ENCODE data around the gene FCSK.
A peak's percentile ranks its signal among the peaks of the same experiment; 100 is the strongest.

FCSK gene

DNA sequence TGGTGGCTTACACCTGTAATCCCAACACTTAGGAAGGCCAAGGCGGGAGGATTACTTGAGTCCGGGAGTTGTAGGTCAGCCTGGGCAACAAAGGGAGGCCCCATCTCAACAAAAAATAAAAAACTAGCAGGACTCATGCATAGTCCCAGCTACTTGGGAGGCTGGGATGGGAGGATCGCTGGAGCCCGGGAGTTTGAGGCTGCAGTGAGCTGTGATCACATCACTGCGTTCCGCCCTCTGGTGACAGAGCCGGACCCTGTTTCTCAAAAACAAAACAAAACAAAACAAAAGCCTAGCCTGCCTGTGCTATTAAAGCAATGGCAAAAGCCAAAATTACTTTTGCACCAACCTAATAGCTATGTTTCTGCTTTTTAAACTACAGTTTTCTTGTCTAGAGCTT is 1.5 kb downstream of the FCSK start:
- no peak for DNase-seq (ENCODE audit: low read depth)

DNA sequence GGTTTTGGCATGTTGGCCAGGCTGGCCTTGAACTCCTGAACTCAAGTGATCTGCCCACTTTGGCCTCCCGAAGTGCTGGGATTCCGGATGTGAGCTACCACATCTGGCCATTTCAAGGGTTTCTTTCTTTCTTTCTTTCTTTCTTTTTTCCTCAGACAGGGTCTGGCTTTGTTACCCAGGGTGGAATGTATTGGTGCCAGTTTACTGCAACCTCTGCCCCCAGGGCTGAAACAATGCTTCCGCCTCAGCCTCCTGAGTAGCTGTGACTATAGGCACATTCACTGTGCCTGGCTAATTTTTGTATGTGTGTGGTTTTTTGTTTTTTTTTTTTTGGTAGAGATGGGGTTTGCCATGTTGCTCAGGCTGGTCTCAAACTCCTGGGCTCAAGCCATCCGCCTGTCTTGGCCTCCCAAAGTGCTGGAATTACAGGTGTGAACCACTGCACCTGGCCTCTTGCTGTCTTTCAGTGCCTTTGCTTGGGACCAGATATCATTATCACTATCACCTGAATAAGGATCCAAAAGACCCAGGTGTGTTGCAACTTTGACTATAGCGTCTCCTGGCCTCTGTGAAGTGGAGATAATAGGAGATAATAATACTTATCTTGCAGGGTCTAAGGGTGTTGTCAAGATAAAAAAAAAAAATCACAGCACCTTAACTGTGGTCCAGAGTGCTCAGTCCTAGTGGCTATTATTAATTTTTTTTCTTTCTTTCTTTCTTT is 3.2 kb downstream of the FCSK start:
- DNase-seq (ENCODE audit: low read depth) = no peak

DNA sequence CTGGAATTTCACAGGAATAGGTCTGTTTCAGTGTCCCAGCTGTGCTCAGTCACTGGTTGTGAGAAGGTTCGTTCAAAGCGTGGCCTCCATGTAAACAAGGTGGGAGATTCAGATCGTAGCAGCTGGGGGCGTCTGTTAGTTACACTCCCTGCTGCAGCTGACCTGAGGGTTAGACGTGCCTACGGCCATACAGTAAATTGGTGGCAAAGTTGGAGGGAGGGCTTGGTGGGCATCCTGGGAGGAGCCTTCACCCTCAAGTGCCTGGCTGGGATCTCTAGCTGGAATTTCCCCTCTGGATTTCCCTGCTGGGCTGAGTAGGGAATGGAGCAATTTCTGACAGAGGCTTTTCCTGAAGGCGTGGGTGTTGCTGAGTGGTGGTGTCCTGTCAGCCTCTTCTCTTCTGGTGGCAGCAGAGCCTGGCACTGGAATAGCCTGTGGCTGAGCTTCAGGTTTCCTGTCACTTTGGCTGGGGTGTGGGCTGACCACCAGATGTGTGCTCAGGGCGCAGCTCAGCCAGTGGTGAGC is 6.4 kb downstream of the FCSK start:
- DNase-seq (ENCODE audit: low read depth) = no peak

DNA sequence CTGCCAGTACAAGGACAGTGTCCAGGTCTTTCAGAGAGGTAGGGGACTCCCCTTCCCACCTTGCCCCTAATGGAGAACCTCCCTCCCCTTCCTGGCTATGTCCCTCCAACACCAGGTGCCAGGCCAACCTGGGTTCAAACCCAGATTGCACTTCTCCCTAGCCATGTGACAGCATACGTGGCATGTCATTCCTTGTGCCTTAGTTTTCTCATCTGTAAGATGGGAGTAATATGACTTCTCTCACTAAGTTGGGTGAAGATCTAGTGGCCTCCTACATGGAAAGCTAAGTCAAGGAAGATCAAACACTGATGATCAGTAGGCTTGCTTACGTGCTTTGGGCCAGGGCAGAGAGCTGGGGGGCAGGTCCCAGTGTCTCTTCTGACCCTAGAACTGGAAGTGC is 8.8 kb downstream of the FCSK start:
- no peak for DNase-seq (ENCODE audit: low read depth)

DNA sequence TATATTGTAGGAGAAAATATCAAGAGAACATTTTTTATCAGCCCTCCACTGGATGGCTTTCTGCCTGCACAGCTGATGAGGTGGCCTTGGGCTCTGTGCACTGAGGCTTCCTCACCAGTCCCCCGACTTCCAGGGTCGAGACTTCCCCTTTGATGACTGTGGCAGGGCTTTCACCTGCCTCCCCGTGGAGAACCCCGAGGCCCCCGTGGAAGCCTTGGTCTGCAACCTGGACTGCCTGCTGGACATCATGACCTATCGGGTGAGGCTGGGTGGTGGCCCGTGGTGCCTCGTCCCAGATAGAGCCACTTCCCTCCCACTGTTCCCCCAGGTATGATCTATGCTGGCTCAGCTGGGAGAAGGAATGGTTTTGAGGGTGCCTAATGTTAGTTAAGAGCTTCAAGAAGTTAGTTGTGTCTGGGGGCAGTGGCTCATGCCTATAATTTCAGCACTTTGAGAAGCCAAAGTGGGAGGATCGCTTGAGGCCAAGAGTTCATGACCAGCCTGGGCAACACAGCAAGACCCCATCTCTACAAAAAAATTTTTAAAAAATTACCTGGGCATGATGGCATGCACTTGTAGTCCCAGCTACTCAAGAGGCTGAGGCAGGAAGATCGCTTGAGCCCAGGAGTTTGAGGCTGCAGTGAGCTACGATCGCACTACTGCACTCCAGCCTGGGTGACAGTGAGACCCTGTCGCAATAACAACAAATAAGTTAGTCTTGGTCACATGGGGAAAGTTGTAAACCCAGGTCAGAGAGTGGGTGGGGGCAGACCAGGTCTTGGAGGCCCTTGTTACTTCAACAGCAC is 11.8 kb downstream of the FCSK start:
- no peak for DNase-seq (ENCODE audit: low read depth)

DNA sequence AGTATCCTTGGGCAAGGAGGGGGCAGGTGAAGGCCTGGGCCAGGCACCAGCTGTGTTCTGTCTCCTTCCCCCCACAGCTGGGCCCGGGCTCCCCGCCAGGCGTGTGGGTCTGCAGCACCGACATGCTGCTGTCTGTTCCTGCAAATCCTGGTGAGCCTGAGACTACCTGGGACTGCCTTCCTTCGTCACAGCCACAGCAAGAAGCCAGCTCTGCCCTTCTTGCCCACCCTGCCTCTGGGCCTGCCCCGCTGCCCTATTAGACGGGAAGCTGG is 12.3 kb downstream of the FCSK start:
- no peak for DNase-seq (ENCODE audit: low read depth)

DNA sequence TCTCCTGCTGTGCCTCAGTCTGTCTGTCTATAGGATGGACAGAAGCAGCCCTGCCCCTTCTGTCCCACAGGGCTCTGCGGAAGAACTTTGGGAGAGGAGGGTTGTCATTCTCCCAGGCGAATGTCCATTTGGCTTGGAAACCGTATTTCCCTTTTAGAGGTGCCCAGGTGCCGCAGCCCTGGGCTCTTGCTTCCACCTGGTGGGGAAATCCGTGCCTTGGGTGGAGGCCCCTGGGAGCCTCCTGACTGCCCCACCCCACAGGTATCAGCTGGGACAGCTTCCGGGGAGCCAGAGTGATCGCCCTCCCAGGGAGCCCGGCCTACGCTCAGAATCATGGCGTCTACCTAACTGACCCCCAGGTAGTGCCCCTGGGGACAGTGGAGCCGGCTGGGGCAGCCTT is 12.7 kb downstream of the FCSK start:
- no peak for DNase-seq (ENCODE audit: low read depth)

DNA sequence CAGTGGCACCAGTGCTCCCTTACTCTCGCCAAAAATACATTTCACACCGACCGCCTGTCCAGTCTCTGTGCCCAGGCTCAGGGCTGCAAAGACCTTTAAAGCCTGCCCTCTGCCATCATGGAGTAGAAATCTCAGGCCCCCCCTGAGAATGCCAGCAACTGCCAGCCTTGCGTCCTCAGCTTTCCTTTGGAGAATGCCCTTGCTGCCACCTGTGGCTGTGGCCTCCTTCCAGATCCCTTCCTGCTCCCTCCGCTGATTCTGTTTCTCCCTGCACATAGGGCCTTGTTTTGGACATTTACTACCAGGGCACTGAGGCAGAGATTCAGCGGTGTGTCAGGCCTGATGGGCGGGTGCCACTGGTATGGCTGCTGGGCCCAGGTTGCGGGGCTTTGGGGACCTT is 13.2 kb downstream of the FCSK start:
- no peak for DNase-seq (ENCODE audit: low read depth)

DNA sequence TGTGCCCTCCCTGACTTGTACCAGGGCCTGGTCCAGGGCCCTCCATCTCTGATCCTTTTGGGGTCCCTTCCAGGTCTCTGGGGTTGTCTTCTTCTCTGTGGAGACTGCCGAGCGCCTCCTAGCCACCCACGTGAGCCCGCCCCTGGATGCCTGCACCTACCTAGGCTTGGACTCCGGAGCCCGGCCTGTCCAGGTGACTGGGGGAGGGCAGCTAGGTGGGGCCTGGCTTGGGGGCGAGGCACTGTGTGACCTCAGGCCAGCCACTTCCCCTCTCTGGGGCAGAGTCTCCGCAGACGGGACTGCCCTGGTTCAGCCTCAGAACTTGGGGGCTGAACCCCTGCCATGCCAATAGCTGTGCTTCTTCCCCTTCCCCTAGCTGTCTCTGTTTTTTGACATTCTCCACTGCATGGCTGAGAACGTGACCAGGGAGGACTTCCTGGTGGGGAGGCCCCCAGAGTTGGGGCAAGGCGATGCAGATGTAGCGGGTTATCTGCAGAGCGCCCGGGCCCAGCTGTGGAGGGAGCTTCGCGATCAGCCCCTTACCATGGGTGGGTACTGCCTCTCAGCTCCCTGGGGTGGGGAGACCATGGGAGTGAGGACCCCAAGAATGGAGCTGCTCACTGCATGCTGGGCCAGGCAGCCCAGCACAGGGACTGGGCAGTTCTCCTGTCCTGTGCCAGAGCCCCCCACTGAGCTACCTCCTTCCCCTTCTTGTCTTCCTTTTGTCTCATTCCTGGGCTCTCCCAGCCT is 14.6 kb downstream of the FCSK start:
- DNase-seq (ENCODE audit: low read depth) = no peak

DNA sequence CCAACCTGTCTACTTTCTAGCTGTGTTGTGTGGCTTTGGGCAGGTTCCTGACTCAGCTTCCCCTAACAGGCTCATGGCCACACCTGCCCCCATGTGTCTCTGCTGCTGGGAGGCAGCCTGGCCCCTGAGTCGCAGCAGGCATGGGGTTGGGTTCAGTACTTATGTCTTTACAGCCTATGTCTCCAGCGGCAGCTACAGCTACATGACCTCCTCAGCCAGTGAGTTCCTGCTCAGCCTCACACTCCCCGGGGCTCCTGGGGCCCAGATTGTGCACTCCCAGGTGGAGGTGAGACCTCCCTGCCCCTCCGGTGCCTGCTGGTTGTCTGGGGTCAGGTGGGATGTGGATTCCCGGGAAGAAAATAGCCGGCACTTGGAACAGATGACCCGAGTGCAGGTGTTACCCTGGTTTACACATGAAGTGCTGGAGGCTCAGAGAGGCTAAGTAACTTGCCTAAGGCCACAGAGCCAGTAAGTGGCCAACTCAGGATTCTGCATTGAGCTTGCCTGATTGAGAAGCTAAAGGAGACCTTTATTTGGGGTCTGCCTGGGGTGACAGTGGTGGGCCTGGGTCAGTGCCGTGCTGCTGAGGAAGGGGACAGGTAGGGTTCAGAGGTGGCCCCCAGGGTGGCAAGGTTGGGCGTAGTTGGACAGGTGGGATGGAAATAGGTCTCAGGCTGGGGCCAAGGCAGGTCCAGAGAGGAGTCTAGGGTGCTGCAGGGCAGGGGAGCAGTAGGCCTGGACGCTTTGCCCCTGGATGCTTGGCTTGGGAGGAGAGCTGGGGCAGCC is 15.9 kb downstream of the FCSK start:
- no peak for DNase-seq (ENCODE audit: low read depth)

DNA sequence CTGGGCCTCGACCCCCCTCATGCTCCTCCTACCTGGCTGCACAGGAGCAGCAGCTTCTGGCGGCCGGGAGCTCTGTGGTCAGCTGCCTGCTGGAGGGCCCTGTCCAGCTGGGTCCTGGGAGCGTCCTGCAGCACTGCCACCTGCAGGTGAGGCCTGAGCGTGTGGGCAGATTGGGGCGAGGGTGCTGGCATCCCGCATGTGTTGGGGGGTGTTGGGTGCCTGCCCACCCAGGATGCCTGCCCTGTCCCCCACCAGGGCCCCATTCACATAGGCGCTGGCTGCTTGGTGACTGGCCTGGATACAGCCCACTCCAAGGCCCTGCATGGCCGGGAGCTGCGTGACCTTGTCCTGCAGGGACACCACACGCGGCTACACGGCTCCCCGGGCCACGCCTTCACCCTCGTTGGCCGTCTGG is 16.5 kb downstream of the FCSK start:
- peak; percentile 41 for DNase-seq (ENCODE audit: low read depth)

DNA sequence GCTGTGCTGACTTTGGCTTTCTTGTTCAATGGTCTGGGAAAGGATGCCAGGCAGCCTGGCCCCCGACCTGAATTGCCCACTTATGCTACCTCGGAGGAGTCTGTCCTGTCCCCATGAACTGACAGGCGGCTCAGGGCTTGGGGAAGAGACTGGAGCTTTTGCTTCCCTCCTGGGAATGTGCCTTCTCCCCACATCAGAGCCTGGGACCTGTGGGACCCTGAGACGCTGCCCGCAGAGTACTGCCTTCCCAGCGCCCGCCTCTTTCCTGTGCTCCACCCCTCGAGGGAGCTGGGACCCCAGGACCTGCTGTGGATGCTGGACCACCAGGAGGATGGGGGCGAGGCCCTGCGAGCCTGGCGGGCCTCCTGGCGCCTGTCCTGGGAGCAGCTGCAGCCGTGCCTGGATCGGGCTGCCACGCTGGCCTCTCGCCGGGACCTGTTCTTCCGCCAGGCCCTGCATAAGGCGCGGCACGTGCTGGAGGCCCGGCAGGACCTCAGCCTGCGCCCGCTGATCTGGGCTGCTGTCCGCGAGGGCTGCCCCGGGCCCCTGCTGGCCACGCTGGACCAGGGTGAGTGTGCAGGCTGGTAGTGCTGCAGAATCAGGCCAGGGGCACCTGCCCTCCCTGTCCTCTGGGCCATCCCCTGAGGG is 18.5 kb downstream of the FCSK start:
- DNase-seq (ENCODE audit: low read depth) = no peak

DNA sequence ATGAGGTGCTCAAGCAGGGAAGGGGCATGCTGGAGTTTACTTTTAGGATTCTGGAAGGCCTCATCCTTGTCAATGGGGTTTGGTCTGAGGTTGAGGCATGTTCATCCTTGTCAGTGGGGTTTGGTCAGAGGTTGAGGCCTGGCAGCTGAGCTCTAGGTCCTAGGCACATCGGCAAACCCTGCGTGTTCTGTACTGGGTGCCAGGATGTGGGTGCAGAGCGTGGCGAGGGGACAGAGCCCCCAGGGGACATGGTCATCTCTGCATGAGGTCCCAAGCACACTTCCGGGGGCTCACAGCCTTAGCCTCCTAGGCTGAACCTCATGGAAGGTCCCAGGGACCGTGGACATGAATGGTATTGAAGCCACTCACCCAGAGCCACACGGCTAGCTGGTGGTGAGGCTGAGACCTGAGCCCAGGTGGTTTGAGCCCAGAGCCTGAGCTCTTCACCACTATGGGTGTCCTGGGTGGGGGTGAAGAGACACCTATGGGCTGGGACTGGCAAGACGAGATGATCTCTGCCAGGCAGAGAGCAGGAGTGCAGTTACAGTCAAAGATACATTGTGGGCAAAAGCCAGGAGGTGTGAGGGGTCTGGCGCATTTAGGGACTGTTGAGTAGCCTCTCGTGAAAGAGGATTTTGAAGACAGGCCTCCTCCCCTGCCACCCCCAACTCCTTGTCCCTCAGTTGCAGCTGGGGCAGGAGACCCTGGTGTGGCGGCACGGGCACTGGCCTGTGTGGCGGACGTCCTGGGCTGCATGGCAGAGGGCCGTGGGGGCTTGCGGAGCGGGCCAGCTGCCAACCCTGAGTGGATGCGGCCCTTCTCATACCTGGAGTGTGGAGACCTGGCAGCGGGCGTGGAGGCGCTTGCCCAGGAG is 19.3 kb downstream of the FCSK start:
- DNase-seq (ENCODE audit: low read depth) = no peak

DNA sequence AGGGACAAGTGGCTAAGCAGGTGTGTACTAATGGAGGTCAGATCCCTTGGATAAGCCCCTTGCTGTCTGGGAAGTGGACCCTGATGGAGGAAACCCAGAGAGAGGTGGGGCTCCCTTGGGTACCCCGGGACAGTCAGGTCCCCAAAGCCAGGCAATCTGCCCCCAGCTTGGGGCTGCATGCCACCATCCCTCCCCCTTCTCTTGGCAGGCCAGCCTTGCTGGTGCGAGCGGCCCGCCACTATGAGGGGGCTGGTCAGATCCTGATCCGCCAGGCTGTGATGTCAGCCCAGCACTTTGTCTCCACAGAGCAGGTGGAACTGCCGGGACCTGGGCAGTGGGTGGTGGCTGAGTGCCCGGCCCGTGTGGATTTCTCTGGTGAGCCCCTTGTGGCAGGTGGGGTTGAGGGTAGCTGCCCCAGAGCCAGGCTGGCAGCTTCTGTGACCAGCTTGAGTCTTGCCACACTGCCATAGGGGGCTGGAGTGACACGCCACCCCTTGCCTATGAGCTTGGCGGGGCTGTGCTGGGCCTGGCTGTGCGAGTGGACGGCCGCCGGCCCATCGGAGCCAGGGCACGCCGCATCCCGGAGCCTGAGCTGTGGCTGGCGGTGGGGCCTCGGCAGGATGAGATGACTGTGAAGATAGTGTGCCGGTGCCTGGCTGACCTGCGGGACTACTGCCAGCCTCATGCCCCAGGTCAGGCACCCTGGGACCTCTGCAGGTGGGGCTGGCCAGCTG is 20.1 kb downstream of the FCSK start:
- no peak for DNase-seq (ENCODE audit: low read depth)

DNA sequence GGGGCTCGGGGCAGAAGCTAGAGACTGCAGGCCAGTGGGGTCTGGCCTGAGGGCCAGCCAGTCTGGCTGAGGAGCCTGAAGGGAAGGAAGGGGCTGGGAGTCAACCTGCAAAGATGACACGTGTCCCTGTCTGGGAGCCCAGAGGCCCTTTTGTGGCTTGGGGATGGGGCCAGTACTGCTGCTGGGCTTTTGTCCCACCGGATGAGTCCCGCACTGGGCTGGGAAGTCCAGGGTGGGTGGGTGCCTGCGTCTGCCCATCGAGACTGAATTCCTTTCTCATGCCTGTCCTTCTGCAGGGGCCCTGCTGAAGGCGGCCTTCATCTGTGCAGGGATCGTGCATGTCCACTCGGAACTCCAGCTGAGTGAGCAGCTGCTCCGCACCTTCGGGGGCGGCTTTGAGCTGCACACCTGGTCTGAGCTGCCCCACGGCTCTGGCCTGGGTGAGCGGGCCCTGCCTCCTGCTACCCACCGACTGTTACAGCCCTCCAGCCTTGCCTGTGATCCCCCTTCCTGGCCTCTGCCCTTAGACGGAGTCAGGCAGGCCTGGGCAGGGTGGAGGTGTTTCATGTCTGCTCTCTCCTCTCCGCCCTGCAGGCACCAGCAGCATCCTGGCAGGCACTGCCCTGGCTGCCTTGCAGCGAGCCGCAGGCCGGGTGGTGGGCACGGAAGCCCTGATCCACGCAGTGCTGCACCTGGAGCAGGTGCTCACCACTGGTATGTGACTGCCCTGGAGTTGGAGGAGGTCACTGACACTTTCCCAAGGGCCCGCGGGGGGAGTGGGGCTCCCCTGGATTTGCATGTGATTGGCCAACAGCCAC is 20.9 kb downstream of the FCSK start:
- no peak for DNase-seq (ENCODE audit: low read depth)

DNA sequence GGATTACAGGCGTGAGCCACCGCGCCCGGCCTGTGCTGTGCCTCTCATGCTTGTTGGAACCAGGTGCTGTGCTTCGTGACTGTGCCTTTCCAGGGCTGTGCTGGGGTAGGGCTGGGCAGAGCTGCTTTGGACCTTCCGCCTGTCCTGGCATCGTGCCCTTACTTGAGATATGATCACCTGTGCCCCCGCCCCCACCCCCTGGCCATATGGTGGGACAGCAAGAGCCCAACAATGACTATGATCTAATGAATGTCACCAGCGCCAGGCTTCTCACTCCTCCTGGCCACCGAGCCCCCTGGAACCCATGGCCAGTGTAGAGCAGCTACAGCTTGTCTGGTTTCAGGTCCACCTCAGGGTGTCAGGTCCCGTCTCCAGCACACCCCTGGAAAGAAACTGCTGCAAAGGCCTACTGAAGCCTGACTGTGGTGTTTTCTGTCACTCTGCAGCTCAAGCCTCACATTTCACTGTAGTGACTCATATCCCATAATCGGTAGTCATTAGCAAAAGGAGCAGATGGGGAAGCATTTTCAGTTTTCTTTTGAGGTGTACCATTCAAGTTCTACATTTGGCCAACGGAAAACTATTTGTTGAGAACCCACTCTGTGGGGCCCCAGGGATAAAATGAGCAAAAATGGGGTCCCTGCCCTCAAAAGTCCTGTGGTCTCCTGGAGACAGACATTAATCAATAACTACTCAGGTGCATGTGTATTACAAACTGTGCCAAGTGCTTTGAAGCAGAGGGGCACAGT is 22.1 kb downstream of the FCSK start:
- DNase-seq (ENCODE audit: low read depth) = peak; percentile 81

DNA sequence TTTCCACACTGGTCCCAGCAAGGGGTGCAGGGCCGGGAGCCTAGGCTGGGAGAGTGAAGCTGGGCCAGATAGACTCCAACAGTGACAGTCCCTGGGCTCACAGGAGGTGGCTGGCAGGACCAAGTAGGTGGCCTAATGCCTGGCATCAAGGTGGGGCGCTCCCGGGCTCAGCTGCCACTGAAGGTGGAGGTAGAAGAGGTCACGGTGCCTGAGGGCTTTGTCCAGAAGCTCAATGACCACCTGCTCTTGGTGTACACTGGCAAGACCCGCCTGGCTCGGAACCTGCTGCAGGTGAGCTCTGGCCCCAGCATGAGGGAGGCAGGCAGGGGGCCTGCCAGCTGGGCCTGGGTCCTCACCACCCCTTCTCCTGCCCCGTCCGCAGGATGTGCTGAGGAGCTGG is 23.8 kb downstream of the FCSK start:
- no peak for DNase-seq (ENCODE audit: low read depth)

DNA sequence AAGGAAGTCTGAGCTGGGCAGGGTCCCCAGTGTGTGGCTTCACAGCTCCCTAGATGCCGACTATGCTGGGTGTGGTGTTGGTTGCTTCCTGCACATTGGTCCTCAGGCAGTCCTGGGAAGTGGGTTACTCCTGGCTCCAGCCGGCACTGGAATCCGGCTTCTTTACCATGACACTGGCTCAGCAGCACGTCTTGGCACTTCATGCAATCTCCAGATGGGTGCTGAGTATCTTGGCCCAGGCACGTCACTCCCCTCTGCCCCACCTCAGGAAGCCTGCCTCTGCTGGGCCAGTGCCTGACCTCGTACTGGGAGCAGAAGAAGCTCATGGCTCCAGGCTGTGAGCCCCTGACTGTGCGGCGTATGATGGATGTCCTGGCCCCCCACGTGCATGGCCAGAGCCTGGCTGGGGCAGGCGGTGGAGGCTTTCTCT is 24.5 kb downstream of the FCSK start:
- no peak for DNase-seq (ENCODE audit: low read depth)

Data from iris pigment epithelial cell (primary cell).